Hepatocyte (in vitro differentiated cells): ENCODE data around the gene CCDC40.

Experiments
- CTCF ChIP-seq: fragments of 200-600 bp; sonication (generic); IDR thresholded peaks from 2 replicates; pipeline ENCODE4 v1.5.1; 2016; ENCODE audit warnings: antibody characterized with exemption, mild to moderate bottlenecking; ENCODE audit not compliant: poor library complexity
- EZH2phosphoT487 ChIP-seq: fragments of 200-600 bp; sonication (generic); IDR thresholded peaks from one replicate; pipeline ENCODE4 v1.6.1; 2018; ENCODE audit warnings: antibody characterized with exemption, mild to moderate bottlenecking, low read depth, moderate library complexity; ENCODE audit not compliant: unreplicated experiment, severe bottlenecking

- no peak for TF ChIP-seq CTCF
- no peak for TF ChIP-seq EZH2phosphoT487
Observed at GRCh38 chr17:80107231-80108021, 71.0 kb downstream of the CCDC40 start.
